Measurements from ENCODE around the gene CSF2RB. TPM values are rescaled to one million over a fixed set of nuclear protein-coding genes. Genes with fewer than 3 reads are reported as not detected.
A peak's percentile ranks its signal among the peaks of the same experiment; 100 is the strongest.

CSF2RB gene
- total RNA-seq, 1 experiment from 2014 or later = not detected

GRCh38 chr22:36899498-36899897 lies 13.9 kb upstream of the CSF2RB start:
- no peak overlapping the region for H3K56ac ChIP-seq (ENCODE audit: insufficient read length, low read depth, low read length)
- no peak for DNase-seq
- H4K5ac ChIP-seq (ENCODE audit: insufficient read length, low read depth, low read length) = no peak overlapping the region
- H2AFZ ChIP-seq (ENCODE audit: low read length) = no peak overlapping the region
- H3K4me2 ChIP-seq (ENCODE audit: insufficient read depth, insufficient read length, low read length) = no peak overlapping the region
- no peaks in the 10 kb centered on the region for H3K27me3 ChIP-seq (ENCODE audit: insufficient read depth, low read length)
- H4K91ac ChIP-seq (ENCODE audit: insufficient read length, low read depth, low read length) = peak overlapping the region; percentile 30
- H3K4me1 ChIP-seq (ENCODE audit: insufficient read depth, low read length) = peaks cover 6% of the 10 kb centered on the region; the same call in 1 of the 2 replicates
- no peak overlapping the region for H2AK5ac ChIP-seq (ENCODE audit: insufficient read length, low read length)
- no peak overlapping the region for H2BK5ac ChIP-seq (ENCODE audit: insufficient read length, low read length)
- no peaks in the 10 kb centered on the region for H3K23me2 ChIP-seq (ENCODE audit: insufficient read length, low read depth, low read length, poor library complexity, severe bottlenecking)
- H3K4ac ChIP-seq (ENCODE audit: low read depth, low read length) = no peak overlapping the region
- Mint-ChIP-seq H3K4me3 (no peak overlapping the region; a peak in 1 of 5 replicates), H3K9me3 (peaks cover 25 to 34% of the 10 kb centered on the region in 2 experiments), H3K4me1 (peaks cover 22 to 27% of the 10 kb centered on the region in 2 experiments), H3K27me3 (ENCODE audit: low read depth) (peaks cover 95% of the 10 kb centered on the region), H3K27ac (peak overlapping the region in 1 of 3 experiments; percentile 84; a peak in 2 of 7 replicates), H3K36me3 (ENCODE audit: insufficient read depth in 1 of 3, low read depth in 3 of 3) (peaks cover 7 to 19% (median 10%) of the 10 kb centered on the region in 3 experiments; a peak in 6 of 7 replicates)
- H3K79me1 ChIP-seq (ENCODE audit: insufficient read depth, low read depth, low read length, poor library complexity, severe bottlenecking) = no peaks in the 10 kb centered on the region
- H3K27ac ChIP-seq (ENCODE audit: insufficient read length, low read depth, low read length) = no peak overlapping the region
- no peak for TF ChIP-seq CTCF (conservative IDR thresholded peaks at IDR 0.05)
- H4K8ac ChIP-seq (replicated peaks; ENCODE audit: insufficient read length, low read depth, low read length) = no peak overlapping the region
- no peaks in the 10 kb centered on the region for H3K79me2 ChIP-seq (ENCODE audit: insufficient read depth, low read length)
- no peak overlapping the region for H2BK120ac ChIP-seq (ENCODE audit: low read depth, low read length, poor library complexity, severe bottlenecking)
- H2BK12ac ChIP-seq (ENCODE audit: insufficient read length, low read depth, low read length) = peak overlapping the region; percentile 71
- H2BK20ac ChIP-seq (ENCODE audit: low read depth, low read length, poor library complexity, severe bottlenecking) = no peak overlapping the region
- no peak overlapping the region for H3K14ac ChIP-seq (ENCODE audit: insufficient read depth, low read length)
- no peak overlapping the region for H3K18ac ChIP-seq (ENCODE audit: insufficient read length, low read depth, low read length)
- no CpG with 5 or more reads among the region's 1 CpG for WGBS (ENCODE audit: extremely low coverage, insufficient read length, low lambda C conversion rate)
- no peak overlapping the region for H3K9ac ChIP-seq (ENCODE audit: extremely low read depth, insufficient read length, low read length)
- no peaks in the 10 kb centered on the region for H3K9me3 ChIP-seq (ENCODE audit: control insufficient read depth, low read depth, low read length)
- H4K20me1 ChIP-seq (ENCODE audit: control insufficient read depth, insufficient read depth, insufficient read length) = no peaks in the 10 kb centered on the region
- H2BK15ac ChIP-seq (ENCODE audit: low read depth, low read length) = no peak overlapping the region
- no peak overlapping the region for H3K23ac ChIP-seq (ENCODE audit: insufficient read length, low read depth, low read length)
- H3T11ph ChIP-seq (ENCODE audit: low read length) = no peak overlapping the region
